ENCODE measurements around the gene ZNF217.
A peak's percentile ranks its signal among the peaks of the same experiment; 100 is the strongest.
"Not testable (repeated sequence)": the region's sequence is repeated elsewhere in the genome, so short reads cannot be mapped to it uniquely, and the experiment has no call there.

ZNF217 gene

DNA sequence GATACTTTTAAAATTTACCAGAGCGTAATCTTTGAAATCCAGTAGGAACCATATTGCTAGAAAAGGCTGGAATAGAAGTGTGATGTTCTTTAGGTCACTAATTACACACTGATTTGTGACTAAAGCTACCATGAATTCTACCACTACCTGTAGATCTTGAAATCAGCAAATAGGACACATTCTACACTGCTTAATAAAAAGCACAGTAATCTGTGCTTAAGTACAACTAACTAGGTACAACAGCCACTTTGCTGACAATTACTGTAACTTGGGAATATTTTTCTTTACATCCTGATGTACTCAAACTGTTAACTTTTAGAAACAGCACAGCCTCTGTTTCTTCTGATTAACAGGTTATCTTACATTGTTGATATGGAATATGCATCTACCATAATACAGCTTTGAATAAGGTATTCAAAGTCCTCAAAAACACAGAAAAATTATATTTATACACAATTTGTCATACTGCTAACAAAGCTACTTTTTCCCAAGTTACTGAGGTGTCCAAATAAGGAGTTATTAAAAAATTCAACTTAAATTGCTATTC lies 6.4 kb downstream of the ZNF217 start:
- not testable (repeated sequence) for DNase-seq (ENCODE audit: low read depth); H3K4me3 ChIP-seq (ENCODE audit: low read length)

DNA sequence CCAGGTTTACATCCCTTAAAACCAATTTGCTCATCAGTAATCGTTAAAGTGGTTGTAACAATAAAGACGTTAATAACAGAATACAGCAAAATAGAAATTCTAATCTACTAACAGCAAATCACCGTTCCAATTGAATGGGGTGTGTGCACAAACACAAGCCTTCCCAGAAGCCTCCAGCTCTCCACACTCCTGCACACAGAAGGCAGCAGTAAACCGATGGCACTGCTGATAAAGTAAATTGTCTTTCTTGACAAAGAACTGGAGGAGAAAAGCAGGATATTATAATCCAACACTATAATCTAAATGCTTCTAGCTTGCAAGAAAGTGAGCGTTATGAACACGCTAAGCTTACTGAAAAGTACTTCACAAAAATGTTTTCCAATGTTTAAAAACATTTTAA lies 7.0 kb downstream of the ZNF217 start:
- H3K4me3 ChIP-seq (ENCODE audit: low read length), result no peak overlapping the region
- DNase-seq (ENCODE audit: low read depth), result no peak
- TF ChIP-seq, protein P1, sequence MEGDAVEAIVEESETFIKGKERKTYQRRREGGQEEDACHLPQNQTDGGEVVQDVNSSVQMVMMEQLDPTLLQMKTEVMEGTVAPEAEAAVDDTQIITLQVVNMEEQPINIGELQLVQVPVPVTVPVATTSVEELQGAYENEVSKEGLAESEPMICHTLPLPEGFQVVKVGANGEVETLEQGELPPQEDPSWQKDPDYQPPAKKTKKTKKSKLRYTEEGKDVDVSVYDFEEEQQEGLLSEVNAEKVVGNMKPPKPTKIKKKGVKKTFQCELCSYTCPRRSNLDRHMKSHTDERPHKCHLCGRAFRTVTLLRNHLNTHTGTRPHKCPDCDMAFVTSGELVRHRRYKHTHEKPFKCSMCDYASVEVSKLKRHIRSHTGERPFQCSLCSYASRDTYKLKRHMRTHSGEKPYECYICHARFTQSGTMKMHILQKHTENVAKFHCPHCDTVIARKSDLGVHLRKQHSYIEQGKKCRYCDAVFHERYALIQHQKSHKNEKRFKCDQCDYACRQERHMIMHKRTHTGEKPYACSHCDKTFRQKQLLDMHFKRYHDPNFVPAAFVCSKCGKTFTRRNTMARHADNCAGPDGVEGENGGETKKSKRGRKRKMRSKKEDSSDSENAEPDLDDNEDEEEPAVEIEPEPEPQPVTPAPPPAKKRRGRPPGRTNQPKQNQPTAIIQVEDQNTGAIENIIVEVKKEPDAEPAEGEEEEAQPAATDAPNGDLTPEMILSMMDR (conservative IDR thresholded peaks at IDR 0.05; ENCODE audit: low read length), result no peak

DNA sequence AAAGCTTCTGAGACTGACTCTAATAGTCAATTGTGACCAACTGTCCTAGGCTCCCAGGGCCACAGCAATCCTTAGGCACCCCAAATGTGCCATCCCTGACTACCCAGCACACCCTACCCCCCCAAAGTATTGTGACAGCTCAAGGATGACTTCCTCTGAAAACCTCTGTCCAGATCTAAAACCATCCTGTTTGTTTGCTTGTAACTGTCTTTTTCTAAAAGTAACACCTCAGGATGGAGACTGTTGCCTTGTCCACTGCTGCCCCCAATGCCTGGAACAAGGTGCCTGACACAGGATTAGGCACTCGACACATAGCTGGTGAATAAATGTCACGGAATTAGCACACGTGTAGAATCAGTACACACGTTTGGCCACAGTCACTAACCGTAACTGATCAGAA lies 7.7 kb downstream of the ZNF217 start:
- DNase-seq (ENCODE audit: low read depth); H3K4me3 ChIP-seq (ENCODE audit: low read length): not testable (repeated sequence)

DNA sequence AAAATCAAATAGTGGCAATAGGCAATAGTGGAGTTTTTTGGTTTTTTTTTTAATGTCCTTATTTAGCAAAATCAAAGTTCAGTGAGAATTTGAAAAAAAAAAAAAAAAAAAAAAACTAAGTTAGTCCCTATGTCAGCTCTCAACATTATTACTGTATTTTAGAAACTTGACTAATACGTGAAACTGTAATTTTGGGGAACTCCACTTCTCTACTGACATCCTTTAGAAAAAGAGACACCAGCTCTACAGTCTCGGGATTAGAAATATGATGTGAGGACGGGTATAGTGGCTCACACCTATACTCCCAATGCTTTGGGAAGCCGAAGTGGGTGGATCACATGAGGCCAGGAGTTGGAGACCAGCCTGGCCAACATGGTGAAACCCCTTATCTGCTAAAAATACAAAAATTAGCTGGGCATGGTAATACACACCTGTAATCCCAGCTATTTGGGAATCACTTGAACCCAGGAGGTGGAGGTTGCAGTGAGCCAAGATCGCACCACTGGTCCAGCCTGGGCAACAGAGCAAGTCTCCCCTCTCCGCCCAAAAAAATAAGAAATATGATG lies 8.6 kb downstream of the ZNF217 start:
- H3K4me3 ChIP-seq (ENCODE audit: low read length); DNase-seq (ENCODE audit: low read depth): not testable (repeated sequence)

DNA sequence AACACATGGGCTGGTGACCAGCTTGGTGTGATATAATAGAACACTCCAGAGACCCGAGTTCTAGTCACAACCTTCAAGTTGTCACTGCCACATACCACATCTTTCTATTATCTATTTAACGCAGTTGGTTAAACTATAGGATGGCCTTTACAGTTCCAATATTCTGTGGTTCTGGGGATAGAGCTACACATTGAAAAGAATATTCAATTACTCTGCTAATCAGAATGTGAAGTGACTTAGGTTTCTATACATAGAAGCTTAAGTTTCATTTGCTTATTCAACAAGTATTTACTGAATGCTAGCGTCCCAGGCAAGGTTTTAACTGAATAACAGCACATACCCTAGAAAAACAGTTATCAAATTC lies 9.1 kb downstream of the ZNF217 start:
- not testable (repeated sequence) for H3K4me3 ChIP-seq (ENCODE audit: low read length); DNase-seq (ENCODE audit: low read depth)

DNA sequence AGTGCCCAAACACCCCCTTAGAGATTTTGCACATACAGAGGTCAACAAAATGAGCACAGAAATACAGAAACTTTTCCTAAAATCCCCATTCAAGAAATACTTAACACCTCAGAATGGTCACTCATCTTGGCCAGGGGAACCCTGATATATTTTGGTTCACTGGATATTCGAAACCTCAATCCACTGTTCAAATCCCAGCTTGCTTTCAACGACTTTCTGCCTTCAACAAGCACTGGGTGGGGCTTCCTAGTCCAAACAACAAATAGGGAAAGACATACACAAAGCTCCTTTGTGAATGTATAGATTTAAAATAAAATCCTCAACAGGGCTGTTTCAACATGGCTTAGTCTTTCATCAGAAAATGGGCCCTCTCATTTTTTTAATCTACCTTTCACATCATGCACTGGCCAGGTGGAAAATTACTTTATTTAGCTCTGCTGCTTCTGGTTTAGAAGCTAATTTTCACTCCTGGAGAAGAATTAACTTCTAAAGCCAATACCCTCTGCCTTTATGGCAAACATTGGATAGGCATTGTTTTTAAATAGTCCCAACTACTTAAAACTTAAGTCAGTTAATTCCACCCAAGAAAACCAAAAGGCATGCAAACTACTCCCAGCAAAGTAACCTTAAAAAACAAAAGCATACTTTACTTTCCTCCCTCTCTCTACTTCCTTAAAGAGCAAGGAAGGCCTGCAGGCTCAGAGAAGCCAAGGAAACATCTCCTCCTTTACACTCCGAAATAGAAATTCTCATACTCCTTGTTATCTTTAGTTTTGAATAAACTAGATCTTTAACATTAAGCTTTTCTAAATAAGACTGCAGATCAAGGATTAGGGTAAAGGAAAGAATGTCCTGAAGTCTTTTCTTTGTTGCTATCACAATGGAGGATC lies 9.7 kb downstream of the ZNF217 start:
- not testable (repeated sequence) for DNase-seq (ENCODE audit: low read depth); H3K4me3 ChIP-seq (ENCODE audit: low read length)

DNA sequence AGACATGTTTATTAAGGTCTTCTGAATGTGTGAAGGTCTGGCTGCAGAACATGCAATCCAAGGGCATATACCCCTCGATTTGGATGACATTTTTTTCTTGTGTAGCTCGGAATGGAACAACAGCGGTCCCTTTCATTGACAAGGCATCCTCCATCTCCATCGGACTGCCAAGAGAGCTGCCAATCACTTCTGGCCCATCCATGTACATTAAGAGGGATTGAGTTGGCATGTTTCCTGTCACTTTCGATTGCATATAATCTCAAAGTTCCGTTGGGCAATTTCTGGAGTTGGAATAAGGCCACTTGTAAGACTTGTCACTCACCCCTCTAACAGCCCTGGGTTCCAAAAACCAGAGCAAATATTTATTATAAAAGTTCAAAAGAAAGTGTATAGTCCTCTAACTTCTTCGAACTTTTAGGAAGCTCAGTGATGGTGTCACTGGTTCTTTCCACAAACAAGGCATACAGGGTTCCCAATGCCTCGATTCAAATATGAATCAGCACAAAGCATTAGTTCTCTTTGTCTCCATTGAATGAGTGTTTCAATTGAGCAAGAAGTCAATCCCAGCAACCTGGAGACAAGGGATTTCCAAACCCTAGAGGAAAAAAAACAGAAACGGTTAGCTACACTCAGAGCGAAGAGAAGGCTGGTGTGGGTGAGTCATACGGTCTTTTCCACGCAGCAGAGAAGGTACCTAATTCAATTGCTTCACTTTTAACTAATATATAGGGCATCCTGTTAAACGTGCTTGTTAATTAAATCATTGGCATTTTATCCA lies 10.9 kb downstream of the ZNF217 start:
- DNase-seq (ENCODE audit: low read depth), result peak; percentile 93
- no peak overlapping the region for H3K4me3 ChIP-seq (ENCODE audit: low read length)
- TF ChIP-seq, protein P1 (conservative IDR thresholded peaks at IDR 0.05; ENCODE audit: low read length), result no peak

DNA sequence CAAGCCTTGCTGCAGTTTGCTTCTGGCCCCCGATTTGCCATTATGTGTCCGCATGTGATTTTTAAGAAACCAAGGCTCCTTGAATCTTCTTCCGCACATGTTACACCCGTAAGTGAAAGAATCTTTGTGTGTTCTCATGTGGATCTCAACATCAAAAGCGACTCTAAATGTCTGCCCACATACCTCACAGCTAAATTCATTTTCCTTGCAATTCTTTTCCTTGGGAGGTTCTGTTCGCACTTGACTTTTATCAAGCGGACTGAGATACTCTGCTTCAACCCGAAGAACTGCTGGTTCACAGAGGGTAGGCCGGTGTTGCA lies 11.4 kb downstream of the ZNF217 start:
- DNase-seq (ENCODE audit: low read depth), result no peak
- H3K4me3 ChIP-seq (ENCODE audit: low read length), result no peak overlapping the region
- TF ChIP-seq, protein P1 (conservative IDR thresholded peaks at IDR 0.05; ENCODE audit: low read length), result no peak

DNA sequence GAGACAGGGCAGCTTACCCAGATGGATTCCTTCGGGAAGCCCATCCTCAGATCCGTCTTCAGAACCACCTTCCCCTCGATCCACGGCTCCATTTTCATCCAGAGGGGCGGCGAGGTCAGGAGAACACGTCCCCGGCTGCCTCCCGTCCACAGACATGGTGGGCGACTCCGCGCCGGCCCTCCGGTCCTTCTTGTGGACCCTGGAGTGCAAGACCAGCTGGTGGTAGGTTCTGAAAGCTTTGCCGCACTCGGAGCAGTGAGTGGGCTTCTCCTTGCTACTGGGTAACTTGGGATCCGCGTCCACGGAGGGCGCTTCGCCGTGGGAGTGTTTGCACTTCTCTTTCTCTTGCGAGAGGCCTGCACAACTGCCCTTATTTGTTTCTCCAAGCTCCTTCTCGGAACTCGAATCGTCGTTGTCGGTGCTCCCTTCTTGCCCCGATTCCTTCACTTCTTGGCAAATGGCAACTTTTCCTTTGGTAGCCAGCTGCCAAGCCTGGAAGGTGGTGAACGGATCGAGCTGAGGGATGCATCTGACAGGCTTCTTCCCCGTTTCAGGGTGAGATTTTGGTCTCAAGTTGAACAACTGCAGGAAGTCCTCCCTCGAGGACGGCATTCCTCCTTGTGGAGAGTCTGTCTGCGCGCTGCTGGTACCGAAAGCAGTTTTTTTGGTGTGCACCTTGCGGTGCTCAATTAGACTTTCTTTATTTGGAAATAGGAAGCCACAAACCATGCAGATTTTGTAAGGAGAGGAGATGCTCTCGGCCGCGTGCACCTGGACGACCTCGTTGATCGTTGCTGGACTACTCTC lies 12.0 kb downstream of the ZNF217 start:
- DNase-seq (ENCODE audit: low read depth), result no peak
- no peak overlapping the region for H3K4me3 ChIP-seq (ENCODE audit: low read length)
- TF ChIP-seq, protein P1 (conservative IDR thresholded peaks at IDR 0.05; ENCODE audit: low read length), result no peak

Data from AG10803 (cell line).